Measurements from ENCODE around the gene ZNF816. TPM values are rescaled to one million over a fixed set of nuclear protein-coding genes. Genes with fewer than 3 reads are reported as not detected.
"Not testable (repeated sequence)": the region's sequence is repeated elsewhere in the genome, so short reads cannot be mapped to it uniquely, and the experiment has no call there.

Gene ZNF816
- total RNA-seq, 1 donor from 2014 or later, result 0.75 TPM

DNA sequence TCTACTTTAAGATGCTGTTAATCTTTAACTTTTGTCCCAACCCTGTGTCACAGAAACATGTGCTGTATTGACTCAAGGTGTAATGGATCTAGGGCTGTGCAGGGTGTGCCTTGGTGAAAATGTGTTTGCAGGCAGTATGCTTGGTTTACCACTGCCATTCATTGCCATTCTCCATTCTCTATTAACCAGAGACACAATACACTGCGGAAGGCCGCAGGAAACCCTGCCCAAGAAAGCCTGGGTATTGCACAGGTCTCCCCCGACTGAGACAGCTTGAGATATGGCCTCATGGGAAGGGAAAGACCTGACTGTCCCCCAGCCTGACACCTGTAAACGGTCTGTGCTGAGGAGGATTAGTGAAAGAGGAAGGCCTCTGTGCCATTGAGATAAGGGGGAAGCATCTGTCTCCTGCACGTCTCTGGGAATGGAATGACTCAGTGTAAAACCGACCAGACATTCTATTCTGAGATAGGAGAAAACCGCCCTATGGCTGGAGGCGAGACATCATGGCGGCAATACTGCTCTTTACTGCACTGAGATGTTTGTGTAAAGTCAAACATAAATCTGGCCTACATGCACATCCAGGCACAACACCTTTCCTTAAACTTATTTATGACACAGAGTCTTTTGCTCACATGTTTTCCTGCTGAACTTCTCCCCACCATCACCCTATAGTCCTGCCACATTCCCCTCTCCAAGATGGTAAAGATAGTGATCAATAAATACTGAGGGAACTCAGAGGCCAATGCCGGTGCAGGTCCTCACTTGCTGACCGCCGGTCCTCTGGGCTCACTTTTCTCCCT, 26.3 kb downstream of the ZNF816 start:
- DNase-seq (ENCODE audit: low spot score) (no peak), ATAC-seq (no peak)

DNA sequence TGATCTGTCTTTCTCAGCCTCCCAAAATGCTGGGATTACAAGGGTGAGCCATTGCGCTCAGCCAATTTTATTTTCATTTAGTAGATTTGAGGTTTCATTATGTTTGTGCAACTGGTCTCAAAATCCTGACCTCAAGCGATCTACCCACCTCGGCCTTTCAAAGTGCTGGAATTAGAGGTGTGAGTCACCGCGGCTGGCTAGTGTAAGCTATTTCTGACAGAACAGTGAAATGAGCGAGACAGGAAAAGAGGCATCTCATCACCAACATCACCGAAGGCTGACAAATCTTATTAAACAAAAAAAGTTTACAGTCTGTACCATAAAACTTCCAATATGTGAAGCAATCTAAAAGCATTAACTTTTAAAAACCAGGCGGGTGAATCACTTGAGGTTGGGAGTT, 27.2 kb downstream of the ZNF816 start:
- ATAC-seq (no peak), DNase-seq (ENCODE audit: low spot score) (no peak)

DNA sequence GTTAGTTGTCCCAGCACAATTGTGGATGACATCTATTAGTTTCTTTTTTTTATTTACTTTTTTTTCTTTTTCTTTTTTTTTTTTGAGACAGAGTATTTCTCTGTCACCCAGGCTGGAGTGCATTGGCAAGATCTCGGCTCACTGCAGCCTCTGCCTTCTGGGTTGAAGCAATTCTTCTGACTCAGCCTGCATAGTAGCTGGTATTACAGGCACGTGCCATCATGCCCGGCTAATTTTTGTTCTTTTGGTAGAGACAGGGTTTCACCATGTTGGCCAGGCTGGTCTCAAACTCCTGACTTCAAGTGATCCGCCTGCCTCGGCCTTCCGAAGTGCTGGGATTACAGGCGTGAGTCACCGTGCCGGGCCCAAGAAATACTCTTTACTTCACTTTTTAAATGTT, 38.0 kb downstream of the ZNF816 start:
- not testable (repeated sequence) for ATAC-seq; DNase-seq (ENCODE audit: low spot score)

DNA sequence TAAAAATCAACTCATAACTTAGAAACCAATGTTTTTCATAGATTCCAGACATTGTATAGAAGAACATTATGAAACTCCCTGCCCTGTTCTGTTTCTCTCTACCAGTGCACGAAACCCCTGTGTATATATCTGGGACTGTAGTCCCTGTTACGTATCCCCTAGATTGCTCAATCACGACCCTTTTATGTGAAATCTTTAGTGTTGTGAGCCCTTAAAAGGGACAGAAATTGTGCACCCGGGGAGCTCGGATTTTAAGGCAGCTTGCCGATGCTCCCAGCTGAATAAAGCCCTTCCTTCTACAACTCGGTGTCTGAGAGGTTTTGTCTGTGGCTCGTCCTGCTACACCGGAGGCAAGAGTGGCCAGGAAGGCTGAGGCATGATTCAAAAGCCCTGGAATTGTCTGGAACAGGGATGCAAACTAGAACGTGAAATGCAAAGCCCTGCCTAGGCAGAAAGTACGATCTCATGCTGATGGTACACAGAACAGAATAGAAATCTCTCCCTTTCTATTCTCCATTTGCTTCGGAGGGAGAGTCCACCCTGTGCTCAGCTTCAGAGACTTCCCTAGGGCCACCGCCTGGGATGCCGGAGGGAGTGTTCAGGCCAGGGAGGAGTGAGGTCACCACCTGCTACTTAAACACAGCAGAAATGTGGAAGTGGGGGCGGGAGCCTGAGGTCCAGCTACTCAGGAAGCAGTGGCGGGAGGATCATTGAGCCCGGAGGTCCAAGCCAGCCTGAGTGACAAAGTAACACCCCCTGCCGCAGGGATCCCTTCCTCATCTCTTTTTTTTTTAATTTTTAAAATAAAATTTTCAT, 38.7 kb downstream of the ZNF816 start:
- no peak for DNase-seq (ENCODE audit: low spot score)
- ATAC-seq, result peak; percentile 17

DNA sequence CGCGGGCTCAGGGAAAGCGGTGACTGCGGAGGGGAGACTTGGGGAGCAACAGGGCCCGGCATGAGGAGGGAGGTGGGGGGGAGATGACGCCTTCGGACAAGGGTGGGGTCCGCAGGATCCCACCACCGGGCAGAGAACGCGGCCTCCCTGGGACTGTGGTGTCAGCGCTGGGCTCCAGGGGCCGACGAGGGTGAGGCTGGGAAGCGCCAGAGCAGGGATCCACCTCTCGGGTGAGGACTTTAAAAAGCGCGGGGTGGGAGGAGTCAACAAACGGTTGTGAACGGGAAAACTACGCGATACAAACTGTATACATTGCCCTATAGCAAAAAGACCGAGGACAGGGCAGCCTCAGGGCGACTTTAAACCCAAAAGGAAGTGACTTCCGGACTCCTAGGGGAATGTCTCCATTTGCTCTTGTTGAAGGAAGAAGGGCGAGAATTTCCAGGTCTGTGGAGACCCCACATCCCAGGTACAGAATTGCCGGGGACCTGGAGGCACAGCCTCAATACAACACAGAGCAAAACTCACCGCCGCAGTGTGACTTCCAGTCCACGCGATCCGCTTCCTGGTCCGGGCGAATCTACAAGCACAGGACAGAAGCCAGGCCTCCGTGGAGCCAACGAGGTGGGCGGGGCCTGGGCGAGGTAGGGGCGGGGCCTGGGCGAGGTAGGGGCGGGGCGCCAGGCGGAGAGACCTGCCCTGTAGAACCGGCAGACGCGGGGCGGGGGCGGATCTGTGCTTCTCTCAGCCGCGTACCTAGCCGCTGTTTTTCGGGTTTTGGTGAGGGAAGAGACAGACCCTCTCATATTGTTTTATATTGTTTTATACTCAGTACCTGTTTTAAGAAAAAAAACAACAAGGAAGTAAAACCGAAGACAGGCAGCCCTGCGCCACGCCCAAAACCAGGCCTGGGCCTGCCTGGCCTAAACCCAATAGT, 39.6 kb downstream of the ZNF816 start, which contains the start of gene ZNF888:
TSS of gene ZNF888 (minus strand) at position 588 of the 937 bp plus-strand sequence. CDS start 5,555 bp downstream, outside the sequence.
- DNase-seq (ENCODE audit: low spot score) (peak; percentile 79), ATAC-seq (peak; percentile 95)

DNA sequence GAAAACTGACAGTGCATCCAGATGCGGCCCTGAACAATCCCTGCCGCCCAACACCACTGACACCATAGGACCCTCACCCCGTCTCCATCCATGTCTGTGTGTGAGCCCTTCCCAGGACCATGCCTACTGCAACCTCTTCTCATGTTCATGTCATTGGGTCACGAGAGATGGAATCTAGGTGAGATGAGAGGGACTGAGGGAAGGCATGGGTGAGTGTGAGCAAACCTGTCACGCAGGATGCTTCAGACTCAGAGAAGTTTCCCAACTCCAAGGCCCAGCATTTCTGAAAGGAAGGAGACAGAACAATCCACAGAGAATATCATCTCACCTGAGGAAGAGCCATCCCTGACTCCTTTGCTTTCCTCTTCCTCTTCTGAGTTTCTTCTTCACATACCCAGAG, 45.1 kb downstream of the ZNF816 start:
- ATAC-seq, result no peak
- DNase-seq (ENCODE audit: low spot score), result no peak

DNA sequence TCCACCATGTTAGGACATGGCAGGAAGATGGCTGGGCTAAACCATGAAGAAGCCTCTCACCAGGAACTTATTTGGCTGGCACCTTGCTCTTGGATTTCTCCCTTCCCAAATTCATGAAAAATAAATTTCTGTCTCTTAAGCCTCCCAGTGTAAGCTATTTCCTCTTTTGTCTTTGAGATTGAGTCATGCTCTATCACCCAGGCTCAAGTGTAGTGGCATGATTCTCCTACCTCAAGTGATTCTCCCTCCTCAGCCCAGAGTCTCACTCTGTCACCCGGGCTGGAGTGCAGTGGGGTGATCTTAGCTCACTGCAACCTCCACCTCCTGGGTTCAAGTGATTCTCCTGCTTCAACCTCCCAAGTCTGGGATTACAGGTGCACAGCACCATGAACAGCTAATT, 52.0 kb downstream of the ZNF816 start:
- DNase-seq (ENCODE audit: low spot score) (no peak), ATAC-seq (no peak)

DNA sequence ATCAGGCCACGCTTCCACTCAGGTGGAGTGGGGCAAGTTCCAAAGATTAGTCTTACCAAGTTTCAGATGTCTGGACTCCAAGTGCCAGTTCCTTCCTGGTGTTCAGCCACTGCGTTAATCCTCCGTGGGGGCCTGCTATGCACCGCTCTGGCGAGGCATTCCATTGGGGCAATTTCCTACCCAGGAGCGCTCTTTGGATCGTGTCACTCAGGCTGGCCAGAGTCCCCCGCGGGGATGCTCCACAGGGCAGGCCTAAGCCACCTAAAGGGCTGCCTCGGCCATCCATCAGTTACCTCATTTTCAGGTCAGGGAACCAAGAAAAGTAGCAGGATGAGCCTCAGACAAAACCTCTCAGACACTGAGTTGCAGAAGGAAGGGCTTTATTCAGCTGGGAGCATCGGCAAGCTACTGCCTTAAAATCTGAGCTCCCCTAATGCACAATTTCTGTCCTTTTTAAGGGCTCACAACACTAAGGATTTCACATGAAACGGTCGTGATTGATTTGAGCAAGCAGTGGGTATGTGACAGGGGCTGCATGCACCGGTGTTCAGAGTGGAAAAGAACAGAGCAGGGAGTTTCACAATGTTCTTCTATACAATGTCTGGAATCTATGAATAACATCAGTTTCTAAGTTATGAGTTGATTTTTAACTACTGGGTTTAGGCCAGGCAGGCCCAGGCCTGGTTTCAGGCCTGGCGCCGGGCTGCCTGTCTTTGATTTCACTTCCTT, 58.5 kb downstream of the ZNF816 start:
- DNase-seq (ENCODE audit: low spot score); ATAC-seq: not testable (repeated sequence)

DNA sequence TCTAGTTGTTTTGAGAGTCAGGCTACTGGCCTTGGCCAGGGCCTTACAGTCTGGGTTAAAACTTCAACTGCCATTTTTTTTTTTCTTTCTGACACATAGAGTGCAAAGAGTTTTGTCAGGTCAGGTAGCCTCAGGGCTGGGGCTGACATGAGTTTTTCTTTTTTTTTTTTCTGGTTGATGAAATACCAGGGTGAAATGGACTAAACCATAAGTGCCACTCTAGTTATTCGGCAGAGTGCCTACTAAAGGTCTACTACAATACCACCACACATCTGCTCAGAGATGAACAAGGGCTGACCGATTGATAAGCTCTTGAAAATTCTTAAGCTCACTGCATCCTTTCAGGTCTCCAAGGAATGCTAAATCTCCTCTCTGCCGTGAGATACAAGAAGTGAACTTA, 60.8 kb downstream of the ZNF816 start:
- ATAC-seq (no peak), DNase-seq (ENCODE audit: low spot score) (no peak)

Other genes starting within 250 kb of the ZNF816 start
- 4.3 TPM for gene ZNF611, start 227.8 kb downstream of the ZNF816 start, total RNA-seq
- gene ZNF600, start 176.1 kb downstream of the ZNF816 start, total RNA-seq, result 3.1 TPM
- 1.2 TPM for gene ZNF28, start 141.2 kb downstream of the ZNF816 start, total RNA-seq
- 2.6 TPM for gene ZNF468, start 105.3 kb downstream of the ZNF816 start, total RNA-seq
- 1.2 TPM for gene ZNF320, start 65.2 kb downstream of the ZNF816 start, total RNA-seq
- gene ZNF888, start 39.5 kb downstream of the ZNF816 start, total RNA-seq, result 0.70 TPM
- not detected for gene ERVV-1, start 51.0 kb upstream of the ZNF816 start, total RNA-seq
- not detected for gene ERVV-2, start 81.9 kb upstream of the ZNF816 start, total RNA-seq
- gene ZNF160, start 140.5 kb upstream of the ZNF816 start, total RNA-seq, result 8.8 TPM
- 0.83 TPM for gene ZNF415, start 170.0 kb upstream of the ZNF816 start, total RNA-seq
- gene ZNF347, start 196.2 kb upstream of the ZNF816 start, total RNA-seq, result 1.5 TPM
- 0.28 TPM for gene ZNF665, start 230.5 kb upstream of the ZNF816 start, total RNA-seq